HG02981 (cell line): ENCODE measurements around the gene IGFBP5.

Experiments used
- ATAC-seq: cut with Tn5 transposase; IDR thresholded peaks from one replicate; pipeline ENCODE4 v1.9.1; 2021; ENCODE audit warnings: mild to moderate bottlenecking, moderate library complexity; ENCODE audit not compliant: unreplicated experiment

IGFBP5 gene

DNA sequence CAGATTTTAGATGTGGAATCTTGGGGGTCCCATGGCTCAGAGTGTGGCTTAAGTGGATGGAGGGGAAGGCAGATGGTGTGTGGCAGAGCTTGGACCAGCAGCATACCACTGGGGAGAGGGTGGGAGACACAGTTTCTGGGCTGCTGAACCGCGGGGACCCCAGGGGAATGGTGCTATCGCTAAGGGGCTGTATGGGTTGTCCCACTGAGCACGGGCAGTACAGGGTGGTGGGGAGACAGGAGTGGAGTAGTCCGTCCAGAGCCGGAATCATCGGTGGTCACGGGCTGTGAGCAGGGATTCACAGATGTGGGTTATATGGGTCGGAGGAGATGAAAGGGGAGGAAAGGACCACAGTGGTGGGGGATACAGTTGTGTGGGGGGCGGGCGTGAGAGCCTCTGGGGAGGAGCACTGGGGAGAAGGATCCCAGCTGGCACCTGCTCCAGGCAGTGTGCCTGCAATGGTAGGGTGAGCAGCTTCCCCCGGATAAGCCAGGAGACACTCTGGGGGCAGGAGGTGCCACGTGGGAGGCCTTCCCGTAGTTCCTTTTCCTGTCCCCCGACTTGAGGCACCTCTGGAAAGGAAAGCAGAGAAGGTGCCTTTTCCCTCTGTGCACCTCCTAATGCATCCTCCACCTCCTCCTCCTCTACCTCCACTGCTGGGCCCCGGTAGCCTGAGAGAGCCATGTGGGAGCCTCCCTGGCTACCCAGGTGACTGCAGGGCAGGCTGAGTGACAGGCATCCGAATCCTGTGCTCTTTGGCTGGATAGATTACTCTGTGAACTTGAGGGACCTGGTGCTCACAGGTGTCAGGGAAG, 24.9 kb downstream of the IGFBP5 start:
- ATAC-seq: no peak

- peak; percentile 71 for ATAC-seq
These were observed 28.7 kb downstream of the IGFBP5 start for GRCh38 chr2:216666461-216667233.

- no peak for ATAC-seq
These were observed 29.6 kb downstream of the IGFBP5 start for GRCh38 chr2:216665717-216666116.

DNA sequence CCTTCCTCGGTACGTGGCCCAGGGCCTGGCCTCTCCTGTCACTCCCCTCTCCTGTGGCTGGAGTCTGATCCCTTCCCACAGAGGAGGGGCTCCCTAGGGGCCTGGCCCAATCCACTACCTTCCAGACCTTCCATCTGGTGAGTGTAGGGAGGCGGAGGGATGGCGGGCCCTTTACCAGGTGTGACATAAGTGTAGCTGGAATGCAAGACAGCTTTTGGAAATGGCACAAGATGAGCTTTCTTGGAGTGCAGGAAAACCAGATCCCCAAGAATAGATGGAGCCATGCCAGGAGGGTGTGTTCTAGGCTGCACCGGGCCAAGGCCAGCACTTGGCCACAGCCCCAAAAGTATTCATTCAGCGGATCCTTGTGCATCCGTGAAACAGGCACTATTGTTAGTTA, 30.1 kb downstream of the IGFBP5 start:
- ATAC-seq: no peak

GRCh38 chr2:216664593-216665034, 30.7 kb downstream of the IGFBP5 start:
- peak; percentile 49 for ATAC-seq

- no peak for ATAC-seq
These were observed 31.5 kb downstream of the IGFBP5 start for GRCh38 chr2:216663846-216664245.

DNA sequence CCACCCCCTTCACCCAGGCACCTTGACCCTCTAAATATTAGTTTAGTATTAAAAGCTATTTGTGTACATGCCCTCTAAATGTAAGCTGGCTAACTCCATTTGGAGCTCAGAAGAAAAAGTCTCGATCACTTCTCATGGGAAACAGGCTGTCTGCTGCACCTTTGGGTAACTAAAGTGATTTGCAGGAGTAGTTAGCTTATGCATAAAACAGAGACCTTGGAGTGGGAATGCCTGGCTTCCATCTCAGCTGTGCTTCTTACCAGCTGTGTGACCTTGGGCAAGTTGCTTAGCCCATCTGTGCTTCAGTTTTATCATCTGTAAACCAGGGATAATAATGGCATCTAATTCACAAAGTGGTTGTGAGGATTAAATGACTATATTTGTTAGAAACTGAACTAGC, 32.2 kb downstream of the IGFBP5 start:
- ATAC-seq: no peak

DNA sequence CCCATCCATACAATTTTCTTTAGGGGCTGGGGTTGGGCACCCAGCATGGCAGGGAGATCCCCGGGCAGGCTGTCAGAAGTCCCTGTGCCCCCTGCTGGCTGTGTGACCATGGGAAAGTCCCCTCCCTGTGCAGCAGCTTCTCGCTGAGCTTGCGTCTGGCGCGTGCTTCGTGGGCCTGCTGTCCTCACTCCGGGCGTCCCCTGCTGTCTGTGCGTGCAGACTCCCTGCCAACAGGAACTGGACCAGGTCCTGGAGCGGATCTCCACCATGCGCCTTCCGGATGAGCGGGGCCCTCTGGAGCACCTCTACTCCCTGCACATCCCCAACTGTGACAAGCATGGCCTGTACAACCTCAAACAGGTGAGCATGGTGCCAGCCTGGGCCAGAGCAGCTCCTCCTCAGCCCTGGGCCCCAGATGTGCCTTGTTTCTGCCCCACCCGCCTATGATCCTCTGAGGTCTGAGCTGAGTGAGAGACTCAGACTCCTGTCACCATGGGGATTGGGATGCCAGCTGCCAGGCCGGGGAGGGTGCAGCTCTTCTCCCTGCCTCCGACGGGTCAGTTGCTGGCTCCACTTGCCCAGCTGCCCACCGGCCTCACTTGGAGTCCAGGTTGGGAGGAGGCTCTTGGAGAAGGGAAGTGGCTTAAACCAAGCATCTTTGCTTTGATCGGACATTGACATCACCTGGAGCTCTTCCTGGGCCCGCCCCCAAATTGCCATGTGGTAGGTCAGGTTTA, 33.5 kb downstream of the IGFBP5 start:
- no peak for ATAC-seq

DNA sequence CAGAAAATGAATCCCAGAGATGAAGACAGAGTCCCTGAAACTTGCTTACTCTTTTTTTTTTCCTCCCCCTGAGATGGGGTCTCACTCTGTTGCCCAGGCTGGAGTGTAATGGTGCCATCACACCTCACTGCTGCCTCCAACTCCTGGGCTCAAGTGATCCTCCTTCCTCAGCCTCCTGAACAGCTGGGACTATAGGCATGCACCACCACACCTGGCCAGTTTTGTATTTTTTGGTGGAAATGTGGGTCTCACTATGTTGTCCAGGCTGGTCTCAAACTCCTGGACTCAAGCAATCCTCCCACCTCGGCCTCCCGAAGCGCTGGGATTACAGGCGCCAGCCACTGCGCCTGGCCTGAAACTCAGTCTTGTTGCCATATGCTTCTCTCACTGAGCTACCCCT, 34.3 kb downstream of the IGFBP5 start:
- no peak for ATAC-seq

DNA sequence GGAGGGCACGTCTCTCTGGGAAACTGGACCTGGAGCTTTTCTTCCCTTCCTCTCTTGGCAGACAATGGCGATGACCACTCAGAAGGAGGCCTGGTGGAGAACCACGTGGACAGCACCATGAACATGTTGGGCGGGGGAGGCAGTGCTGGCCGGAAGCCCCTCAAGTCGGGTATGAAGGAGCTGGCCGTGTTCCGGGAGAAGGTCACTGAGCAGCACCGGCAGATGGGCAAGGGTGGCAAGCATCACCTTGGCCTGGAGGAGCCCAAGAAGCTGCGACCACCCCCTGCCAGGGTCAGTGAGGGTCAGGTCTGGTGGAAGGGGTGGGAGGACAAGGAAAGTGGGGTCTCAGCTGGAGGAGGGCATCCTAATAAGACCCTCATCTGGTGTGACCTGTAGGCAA, 34.9 kb downstream of the IGFBP5 start:
- no peak for ATAC-seq

GRCh38 chr2:216659276-216659675, 36.1 kb downstream of the IGFBP5 start:
- ATAC-seq: no peak

GRCh38 chr2:216658757-216659156, 36.6 kb downstream of the IGFBP5 start:
- no peak for ATAC-seq

- no peak for ATAC-seq
These were observed 37.4 kb downstream of the IGFBP5 start for GRCh38 chr2:216657980-216658379.

DNA sequence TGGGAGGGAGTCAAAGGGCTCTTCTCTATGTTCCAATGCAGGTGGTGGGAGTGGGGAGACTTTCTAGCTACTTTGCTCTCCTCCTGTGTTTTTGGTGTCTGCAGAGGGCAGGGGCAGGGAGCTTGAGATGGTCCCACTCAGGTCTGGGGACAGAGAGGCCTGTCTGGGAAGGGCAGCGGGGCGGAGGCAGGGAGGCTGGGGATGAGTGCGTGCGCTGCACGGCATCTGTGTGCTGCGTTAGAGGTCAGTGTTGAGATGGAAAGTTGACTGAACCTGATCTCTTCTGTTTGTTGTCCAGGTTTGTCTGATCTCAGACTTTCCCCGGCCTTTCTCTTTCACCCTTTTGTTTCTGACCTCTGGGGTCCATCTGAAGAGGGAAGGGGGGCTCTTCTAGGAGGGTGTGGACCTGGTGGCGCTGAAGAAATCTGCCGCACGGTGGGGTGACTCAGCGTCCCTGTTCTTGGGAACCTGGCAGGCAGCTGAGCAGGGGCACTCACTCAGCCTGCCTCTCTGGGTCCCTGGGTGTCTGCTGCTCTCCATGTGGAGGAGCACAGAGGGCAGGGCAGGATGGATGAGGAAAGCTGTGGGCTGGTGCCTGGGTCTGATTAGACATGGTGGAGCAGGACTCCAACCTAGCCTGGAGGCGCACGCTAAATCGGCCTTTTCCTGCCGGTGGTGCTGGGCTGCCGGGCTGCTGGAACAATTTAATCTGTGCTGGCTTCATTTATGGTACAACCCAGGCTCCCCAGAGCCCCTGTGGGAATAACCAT, 38.1 kb downstream of the IGFBP5 start:
- ATAC-seq: no peak

DNA sequence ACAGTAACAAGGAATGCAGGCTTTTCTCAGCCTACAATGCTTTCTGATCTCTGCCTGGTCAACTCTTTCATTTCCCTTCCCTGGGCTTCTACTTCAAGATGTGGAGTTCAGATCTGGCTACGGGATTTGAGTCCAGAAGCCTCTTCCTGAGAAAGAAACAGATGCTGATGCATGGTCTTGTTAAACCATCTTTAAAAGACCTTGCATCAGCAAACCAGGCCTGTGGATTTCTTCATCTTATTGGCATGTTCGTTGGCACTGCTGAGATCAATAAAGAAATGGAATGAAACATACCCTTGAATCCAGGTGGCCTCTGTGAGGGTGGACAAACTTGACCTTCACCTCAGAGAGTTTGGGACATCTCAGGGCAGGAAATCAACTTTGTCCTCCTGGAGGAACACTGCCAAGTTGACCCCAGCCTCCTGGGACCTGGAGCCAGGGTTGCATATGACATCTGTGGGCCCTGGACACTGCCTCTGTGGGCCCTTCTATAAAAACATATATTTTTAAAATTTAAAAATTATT, 40.8 kb downstream of the IGFBP5 start:
- ATAC-seq: no peak

DNA sequence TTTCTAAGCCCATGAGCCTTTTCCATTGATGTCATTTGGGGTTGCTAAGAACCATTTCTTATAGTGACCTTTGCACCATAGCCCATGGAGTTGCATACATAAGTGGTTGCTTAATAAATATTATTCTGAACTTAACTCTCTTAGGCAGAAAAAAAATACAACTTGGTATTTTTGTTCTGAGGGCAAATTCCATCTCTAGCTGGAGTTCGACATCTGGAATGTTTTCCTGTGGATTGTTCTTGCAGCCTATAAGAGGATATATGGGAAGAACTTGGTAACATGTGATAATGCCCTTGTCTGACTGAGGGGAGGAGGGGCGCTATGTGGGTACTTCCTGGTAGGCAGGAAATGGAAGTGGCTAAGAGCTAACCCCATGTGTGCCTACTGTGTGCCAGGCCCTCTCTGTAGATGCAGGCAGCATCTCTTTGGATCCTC, 41.4 kb downstream of the IGFBP5 start:
- no peak for ATAC-seq

- ATAC-seq: no peak
These were observed 42.1 kb downstream of the IGFBP5 start for GRCh38 chr2:216653093-216653799.

DNA sequence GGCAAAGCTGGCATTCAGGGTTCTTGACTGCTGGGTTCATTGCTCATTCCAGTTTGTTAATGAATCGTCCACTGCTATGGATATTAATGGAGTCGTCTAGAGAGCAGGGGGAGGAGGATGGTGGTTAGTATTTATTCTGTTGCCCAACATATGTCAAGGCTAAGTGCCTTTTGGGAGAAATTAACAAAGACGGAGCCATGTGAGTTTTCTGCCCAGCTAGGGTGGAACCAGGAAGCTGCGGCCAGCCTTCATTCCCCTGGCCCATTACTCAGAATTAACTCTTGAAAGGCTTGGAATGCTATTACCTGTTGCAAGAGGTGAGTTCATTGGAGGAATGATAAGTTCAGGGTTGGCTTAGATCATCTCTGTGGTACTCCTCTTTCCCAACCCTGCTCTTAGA, 42.8 kb downstream of the IGFBP5 start:
- ATAC-seq: no peak

- no peak for ATAC-seq
These were observed 43.9 kb downstream of the IGFBP5 start for GRCh38 chr2:216651351-216651881.
